HFF-Myc (cell line): Measurements from ENCODE around the gene NPC2.

Source experiments
- DNase-seq: peaks from one replicate; pipeline ENCODE4 v3.0.0-alpha.2; 2011; ENCODE audit warnings: low read depth; ENCODE audit errors: extremely low read depth
- H3K4me3 ChIP-seq: replicated peaks from 2 replicates; pipeline ENCODE4 v1.5.1; 2011; ENCODE audit warnings: low read depth, mild to moderate bottlenecking, control low read depth, low read length
- TF ChIP-seq, protein P1 (sequence below): IDR thresholded peaks from 2 replicates; pipeline ENCODE4 v1.5.1; 2012; ENCODE audit warnings: mild to moderate bottlenecking, low read depth, low read length, control low read depth; ENCODE audit errors: missing control alignments

NPC2 gene

DNA sequence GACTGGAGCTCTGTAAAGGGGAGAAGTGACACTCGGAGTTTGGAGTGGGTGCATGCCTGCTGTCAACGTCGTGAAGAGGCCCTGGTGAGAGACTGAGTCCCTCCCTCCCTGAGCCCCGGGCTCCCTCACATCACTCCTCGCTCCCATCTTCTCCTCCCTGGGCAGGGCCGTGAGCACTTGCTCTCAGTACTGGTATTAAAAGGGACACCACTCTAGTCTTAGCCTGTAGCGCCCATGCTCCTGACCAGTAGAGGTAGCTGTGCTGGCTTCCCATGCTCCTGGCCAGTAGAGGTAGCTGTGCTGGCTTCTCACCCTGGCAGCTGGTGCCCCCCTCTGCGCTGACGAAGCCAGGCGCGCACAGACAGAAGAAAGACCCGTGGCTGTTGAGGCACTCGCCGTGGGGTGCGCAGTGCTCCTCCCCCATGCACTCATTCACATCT is 15.2 kb upstream of the NPC2 start:
- no peak for DNase-seq
- TF ChIP-seq, protein P1, sequence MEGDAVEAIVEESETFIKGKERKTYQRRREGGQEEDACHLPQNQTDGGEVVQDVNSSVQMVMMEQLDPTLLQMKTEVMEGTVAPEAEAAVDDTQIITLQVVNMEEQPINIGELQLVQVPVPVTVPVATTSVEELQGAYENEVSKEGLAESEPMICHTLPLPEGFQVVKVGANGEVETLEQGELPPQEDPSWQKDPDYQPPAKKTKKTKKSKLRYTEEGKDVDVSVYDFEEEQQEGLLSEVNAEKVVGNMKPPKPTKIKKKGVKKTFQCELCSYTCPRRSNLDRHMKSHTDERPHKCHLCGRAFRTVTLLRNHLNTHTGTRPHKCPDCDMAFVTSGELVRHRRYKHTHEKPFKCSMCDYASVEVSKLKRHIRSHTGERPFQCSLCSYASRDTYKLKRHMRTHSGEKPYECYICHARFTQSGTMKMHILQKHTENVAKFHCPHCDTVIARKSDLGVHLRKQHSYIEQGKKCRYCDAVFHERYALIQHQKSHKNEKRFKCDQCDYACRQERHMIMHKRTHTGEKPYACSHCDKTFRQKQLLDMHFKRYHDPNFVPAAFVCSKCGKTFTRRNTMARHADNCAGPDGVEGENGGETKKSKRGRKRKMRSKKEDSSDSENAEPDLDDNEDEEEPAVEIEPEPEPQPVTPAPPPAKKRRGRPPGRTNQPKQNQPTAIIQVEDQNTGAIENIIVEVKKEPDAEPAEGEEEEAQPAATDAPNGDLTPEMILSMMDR, result peak; percentile 51
- H3K4me3 ChIP-seq, result no peak overlapping the region

DNA sequence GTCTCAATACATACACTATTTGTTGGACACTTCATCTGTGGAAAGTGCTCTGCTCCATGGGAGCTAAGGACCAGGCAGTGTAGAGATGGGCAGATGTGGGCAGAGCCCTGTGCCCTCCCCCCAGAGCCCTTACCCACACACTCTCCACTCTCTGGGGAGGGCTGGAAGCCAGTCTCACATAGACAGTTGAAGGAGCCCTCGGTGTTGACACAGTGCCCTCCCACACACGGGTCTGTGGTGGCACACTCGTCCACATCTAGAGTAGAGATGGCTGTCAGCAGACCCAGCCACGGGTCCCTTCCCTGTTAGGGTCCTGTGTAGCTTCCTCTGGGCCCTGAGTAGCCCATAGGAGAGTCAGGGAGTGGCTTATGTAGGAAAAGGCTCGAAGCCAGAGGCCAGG is 14.7 kb upstream of the NPC2 start:
- no peak overlapping the region for H3K4me3 ChIP-seq
- TF ChIP-seq, protein P1, result no peak
- no peak for DNase-seq

DNA sequence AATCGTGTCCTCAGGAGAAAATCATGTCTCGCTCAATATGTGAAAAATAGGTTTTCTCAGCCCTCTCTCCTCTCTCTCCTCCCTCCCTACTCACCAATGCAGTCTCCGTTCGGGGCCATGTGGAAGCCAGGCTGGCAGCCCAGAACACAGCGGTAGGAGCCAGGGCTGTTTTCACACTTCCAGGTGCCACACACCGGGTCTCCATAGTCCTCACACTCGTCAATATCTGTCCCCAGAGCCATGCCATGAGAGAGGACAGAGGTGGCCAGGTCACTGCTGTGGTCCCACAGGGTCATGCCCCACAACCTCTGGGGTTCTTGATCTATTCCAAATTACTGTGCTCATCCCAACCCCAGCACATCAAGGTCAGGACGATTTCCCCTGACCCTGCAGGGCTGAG is 14.0 kb upstream of the NPC2 start:
- H3K4me3 ChIP-seq, result no peak overlapping the region
- DNase-seq, result no peak
- TF ChIP-seq, protein P1, result no peak

DNA sequence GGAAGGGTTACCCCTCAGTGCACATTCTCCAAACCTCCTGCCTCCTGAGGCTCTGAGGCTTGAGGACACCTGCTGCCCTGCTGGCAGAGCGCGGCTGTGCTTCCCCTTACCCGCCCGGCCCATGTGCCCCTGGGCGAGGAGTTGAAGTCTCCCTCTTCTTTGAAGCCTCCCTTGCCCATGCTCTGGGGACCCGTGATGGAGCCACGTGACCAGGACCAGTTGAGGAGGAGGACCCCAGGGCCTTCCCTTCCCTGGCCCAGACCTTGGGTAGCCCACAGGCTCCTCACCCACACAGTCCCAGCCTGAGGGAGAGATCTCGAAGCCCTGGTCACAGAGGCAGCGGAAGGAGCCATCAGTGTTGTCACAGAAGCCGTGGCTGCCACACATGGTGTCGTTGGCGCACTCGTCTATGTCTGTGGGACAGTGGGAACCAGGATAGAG is 13.3 kb upstream of the NPC2 start:
- DNase-seq, result no peak
- TF ChIP-seq, protein P1, result no peak
- H3K4me3 ChIP-seq, result no peak overlapping the region

DNA sequence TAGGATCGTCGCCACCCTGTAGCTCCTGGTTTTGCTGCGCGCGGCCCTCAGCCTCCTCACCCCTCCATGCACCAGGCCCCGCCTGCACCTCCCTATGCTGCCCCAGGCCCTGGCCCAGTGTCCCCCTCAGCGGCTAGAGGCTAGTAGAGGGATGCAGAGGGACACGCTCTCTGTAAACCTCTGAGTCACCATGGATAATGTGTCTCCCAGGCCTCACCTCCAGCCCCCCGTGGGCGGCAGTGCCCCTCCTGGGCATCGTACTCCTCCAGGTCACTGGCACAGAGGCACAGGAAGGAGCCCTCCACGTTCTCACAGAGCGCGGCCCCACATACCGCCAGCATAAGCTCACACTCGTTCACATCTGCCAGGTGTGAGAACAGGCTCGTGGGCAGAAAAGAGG is 12.7 kb upstream of the NPC2 start:
- no peak for DNase-seq
- TF ChIP-seq, protein P1, result no peak
- no peak overlapping the region for H3K4me3 ChIP-seq

DNA sequence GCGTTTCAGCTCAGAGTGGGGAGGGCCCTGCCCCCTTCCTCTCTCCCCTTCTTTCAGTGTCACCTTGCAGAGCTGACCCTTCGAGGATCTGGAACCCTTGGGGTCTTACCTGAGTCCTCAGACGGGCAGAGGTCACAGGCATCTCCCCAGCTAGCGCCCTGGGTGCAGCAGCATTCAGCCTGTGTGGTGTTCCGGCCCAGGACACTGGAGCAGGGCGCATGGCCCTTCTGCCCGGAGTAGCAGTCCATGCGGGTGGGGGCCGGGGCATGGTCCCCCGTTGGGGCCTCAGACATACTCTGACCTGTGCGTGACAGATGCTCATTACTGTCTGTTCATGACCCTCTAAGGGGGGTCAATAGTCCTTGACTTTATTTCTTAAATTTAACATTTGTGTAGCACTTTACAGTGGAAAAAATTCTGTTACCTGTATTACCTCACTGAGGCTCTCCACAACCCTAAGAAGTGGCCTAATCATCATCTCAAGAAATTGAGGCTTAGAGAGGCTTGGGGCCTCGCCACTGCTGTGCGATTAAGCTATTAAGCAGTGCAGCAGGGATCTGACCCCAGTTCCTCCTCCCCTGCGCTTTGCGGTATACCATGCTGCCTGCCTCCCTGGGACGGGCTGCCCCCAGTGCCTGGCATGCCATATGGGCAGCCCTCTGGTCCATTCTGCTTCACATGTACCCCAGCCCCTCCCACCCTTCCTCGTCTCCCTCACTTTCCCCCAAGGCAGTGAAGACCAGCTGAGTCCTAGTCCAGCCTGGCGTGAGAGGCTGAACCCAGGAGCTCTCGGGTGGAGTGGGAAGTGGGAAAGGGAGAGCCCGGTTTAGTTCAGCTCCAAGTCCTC is 12.0 kb upstream of the NPC2 start:
- no peak overlapping the region for H3K4me3 ChIP-seq
- no peak for DNase-seq
- TF ChIP-seq, protein P1, result no peak
